NCI-H345 treated with DMSO at 0.1 percent for 48 hours (cell line): ENCODE results near the gene RASSF8.

Experiments
- DNase-seq: peaks from one replicate; lab custom pipeline; 2025; ENCODE audit not compliant: unreplicated experiment; lab: John Stamatoyannopoulos, UW

RASSF8 gene

DNA sequence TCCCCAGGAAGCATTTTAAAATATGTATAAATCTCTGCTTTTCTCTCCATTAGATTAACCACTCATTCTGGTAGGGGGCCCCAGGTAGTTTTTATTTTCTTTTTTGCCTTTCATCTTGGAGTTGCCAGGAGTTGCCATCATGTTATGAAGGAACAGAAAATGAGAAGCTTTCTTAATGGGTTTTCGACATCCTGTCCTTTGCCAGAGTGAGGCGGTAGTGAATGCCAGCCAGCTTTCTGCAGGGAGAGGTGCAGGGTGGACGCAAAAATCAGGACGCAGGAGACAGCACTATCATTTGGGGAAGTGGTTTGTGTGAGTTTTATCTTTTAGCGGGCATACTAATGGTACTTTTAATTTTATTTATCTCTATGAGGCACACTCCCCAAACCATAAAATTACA lies 1.7 kb downstream of the RASSF8 start:
- no peak for DNase-seq

DNA sequence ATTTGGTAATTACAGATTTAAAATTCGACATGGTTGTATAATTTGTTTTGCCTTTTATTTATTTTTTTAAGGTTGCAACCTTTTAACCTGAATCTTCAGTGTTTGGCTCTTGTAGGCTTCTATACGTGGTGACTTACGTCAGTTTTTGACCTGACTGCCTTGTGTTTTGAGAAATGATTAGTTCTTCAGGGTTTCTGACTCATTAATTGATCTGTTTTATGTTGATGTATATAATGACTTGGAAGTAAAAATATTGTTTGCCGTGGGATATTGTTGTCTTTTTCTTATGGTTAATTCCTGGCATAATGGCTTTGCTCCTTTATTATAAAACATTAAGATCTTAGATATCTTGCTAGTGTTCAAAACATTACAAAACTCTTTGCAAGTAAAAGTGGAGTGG lies 2.5 kb downstream of the RASSF8 start:
- DNase-seq = no peak

- DNase-seq = no peak
These were observed 4.5 kb downstream of the RASSF8 start for GRCh38 chr12:25962932-25963525.

DNA sequence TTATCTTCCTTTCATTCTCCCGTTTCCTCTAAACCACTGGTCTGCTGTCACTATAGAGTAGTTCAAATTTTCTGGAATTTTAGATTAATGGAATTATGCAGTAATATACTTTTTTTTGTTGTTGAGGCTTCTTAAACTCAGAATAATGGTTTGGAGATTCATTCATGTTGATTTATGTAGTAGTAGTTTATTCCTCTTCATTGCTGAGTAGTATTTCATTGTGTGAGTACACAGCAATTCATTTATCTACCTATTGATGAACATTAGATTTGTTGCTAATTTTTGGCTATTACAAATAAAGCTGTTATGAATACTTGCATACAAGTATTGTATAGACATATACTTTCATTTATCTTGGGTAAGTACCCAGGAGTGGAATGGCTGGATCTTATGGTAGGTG lies 7.2 kb downstream of the RASSF8 start:
- no peak for DNase-seq

DNA sequence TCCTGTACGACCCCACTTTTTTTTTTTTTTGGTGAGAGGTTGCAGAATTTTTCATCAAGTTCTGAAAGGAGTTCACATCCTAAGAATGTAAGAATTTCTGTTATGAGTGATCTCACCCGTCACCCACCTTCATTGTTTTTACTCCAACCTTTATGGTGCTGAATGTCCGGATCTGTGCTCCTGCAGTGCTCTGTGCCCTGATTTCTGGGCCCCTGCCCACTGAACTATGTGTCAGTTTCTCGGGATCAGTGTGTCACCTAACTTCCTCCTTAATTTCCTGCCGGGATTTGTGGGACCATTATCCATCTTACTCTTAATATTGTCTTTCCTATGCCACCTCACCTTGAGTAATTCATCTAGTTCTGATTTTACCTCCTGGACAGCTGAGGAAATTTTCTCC lies 11.6 kb downstream of the RASSF8 start:
- no peak for DNase-seq

DNA sequence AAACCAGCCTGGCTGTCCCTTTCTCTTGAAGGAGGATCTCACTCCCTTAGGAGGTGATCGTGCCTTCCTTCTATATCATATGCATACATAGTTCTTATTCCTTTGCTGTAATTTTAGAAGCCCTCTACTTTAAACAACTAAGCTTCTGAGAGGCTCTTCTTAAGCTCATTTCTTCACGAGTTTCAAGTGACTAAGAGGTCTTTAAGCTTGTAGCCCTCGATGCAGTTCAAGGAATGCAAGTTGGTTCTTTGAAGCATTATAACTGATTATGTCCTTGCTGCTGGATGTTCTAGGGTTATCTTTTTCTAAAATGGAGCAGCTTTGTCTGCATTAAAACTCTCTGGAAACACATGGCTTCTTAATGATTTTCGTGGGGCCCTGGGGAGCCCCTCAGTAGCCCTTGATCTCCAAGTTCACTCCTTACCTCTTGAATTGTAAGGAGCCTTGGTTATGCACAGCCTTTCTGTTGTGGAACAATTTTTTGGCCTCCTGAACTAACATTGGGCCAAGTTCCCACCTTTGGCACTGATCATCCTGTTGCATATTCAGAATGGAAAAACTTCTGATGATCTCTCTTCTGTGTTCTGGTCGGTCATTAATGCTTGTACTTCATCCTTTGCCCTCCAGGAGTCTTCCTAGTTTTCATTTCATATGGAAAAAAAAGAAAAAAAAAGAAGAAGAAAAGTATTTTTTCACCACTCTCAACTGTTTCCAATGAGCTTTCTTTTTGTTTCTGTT lies 12.6 kb downstream of the RASSF8 start:
- DNase-seq = no peak

- no peak for DNase-seq
These were observed 13.2 kb downstream of the RASSF8 start for GRCh38 chr12:25971654-25972041.

- no peak for DNase-seq
These were observed 14.3 kb downstream of the RASSF8 start for GRCh38 chr12:25972783-25973182.

- DNase-seq = no peak
These were observed 16.7 kb downstream of the RASSF8 start for GRCh38 chr12:25975179-25975578.

GRCh38 chr12:25975682-25976081 lies 17.2 kb downstream of the RASSF8 start:
- no peak for DNase-seq

GRCh38 chr12:25976289-25976688 lies 17.8 kb downstream of the RASSF8 start:
- DNase-seq = no peak

DNA sequence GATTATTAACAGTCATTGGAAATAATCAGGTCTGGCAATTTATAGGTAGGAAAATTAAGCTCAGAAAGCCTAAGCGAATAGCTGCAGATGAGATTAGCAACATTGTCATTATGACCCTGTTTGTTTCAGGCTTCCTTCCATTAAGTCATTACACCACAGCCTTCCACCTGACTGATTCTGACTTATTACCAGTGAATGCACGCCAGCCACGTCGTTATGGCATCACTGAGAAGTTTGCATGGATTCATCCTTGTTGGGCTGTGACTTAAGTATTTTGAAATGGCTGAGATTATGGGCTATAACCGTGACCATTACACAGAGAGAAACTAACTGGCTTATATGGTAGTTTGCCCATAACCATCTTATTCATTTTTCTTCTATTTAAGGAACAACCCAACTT lies 18.6 kb downstream of the RASSF8 start:
- DNase-seq = no peak

GRCh38 chr12:25979059-25979458 lies 20.6 kb downstream of the RASSF8 start:
- DNase-seq = no peak

DNA sequence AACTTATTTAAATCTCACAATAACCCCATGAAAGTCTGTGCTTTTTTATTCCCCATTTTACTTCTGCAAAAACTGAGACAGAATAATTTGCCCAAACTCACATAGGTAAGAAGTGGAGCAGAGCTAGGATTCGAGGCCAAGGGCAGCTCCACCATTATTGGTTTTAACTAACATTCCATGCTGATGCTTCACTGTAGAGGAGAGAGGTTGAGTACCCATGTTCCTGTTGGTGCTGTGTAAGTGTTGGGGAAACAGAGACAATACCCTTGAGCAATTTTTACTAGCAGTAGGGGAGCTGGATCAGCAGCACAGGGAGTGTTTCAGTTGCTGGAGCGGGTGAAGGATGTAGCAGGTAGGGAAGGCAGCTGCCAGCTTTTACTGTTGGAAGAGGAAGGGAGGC lies 21.1 kb downstream of the RASSF8 start:
- no peak for DNase-seq

- no peak for DNase-seq
These were observed 21.6 kb downstream of the RASSF8 start for GRCh38 chr12:25980035-25980434.

DNA sequence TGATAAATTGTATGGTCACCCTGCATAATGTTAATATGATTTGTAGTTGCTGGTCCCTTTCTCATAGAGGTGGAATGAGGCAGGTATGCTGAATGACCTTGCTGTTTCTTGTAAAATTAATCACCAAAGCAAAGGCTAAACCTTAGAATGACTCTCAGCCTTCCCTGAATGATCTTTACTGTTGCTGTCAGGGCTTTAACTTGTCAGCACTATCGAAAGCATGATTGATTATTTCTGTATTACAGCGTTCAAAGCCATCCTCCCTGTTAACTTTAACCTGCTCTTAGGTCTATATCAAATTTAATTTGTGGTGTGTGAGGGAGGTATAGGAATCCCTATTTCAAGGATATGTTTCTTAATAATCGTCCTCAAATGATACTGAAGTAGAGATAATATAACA lies 23.1 kb downstream of the RASSF8 start:
- DNase-seq = no peak

GRCh38 chr12:25982416-25982815 lies 23.9 kb downstream of the RASSF8 start:
- DNase-seq = no peak

DNA sequence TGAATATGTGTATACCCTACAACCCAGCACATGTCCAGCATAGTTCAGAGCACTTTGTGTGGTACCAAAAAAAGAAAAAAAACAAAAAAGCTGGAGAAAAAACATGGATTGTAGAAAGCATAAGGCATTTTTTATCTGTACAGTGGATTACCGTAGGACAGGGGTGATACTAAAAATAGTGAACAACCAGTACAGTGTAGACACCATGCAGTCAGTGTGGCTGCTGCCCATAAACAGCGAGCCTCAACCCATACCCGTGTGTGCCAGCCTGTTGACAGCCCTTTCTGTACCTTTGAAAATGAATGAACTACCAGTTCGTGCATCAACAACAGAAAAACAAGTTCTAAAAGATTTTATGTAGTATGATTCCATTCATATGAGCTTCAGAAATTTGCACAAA lies 25.1 kb downstream of the RASSF8 start:
- no peak for DNase-seq

DNA sequence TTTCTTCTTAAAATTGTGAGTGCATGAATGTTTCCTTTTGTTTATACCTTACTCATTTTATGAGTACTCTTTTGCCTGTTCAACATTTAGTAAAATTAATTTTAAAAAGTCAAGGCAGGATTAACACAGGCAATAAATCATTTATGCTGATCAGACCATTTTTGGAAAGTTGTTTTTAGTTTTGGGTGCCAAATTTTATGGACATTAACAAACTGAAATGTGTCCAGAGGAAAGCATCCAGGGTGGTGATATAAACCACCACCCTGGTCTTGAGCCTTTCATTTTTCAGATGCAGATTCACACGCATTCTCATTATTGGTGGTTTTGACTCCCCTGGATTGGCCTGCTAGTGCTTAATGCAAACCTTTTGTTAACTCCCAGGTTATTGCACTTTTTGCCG lies 26.3 kb downstream of the RASSF8 start:
- no peak for DNase-seq

DNA sequence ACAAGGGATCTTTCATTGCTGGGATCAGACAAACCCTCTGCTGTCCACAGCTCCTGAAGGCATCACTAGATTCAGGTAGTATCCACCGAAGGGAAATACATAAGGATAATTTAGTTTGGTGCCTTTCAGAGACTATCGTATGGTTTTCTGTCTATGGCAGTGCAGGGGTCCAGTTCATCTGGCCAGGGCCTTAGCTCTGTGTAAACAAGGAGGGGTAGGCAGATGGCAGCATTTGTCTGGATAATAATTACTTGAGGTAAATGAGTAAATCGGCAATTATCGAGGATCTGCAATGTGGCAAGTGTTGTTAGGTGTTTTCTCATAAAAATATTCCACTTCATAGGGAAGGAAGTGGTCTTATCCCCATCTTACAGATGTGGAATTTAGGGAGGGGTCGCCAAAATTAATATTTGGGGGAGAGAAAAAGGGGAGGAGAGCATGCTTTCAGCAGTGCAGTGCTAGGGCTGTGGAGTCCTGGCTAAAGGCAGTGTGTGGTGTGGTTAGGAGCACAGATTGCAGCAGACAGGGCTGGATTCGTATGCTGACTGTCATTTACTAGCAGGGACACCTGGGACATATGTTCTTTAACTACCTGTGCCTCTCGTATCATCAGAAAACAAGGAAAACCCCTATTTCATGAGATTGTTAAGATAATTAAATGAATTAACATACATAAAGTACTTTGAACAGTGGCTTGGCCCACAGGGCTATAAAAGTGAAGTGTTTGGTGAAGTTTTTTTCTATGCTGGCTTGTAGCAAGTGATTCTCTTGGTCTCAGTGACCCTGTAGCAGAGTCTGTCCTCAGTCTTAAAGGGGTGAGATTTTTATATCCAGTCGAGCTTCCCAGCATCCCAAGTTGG lies 27.1 kb downstream of the RASSF8 start:
- no peak for DNase-seq

DNA sequence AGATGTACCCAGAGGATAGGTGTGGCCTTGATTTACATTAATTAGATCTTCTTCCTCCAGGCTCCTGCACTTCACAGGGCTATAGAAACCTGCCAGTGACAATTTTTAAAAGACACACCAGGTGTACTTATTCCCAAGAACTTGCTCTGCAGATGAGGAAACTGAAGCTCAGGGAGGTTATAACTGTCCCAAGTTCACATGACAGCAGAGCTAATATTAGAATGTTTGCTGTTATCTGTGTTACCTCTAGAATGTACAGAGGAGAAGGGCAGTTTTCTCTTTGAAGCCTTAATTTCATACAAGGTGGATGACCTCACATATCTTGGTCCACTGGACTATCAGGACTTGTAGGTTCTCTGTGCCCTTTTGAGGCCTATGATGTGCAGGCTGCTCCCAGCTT lies 27.7 kb downstream of the RASSF8 start:
- no peak for DNase-seq

- DNase-seq = no peak
These were observed 30.0 kb downstream of the RASSF8 start for GRCh38 chr12:25988505-25988904.
